ENCODE data around the gene STXBP1.

DNA sequence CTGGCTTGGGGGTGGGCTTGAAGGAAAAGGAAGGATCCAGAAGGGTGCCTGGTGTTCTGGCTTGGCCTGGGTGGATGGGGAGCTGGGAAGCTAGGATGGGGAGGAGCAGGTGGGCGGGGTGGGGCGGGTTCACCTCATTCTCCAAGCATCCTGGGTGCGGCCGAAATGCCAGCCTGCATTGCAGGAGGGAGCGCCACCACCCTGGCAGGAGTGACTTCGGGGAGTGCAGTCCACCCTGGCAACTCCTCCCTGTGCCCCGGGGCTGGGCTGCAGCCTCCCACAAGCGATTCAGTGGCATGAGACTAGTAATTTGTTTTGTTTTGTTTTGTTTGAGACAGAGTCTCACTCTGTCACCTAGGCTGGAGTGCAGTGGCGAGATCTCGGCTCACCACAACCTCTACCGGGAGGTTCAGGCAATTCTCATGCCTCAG, 109.3 kb downstream of the STXBP1 start:
- TF ChIP-seq, protein P1, sequence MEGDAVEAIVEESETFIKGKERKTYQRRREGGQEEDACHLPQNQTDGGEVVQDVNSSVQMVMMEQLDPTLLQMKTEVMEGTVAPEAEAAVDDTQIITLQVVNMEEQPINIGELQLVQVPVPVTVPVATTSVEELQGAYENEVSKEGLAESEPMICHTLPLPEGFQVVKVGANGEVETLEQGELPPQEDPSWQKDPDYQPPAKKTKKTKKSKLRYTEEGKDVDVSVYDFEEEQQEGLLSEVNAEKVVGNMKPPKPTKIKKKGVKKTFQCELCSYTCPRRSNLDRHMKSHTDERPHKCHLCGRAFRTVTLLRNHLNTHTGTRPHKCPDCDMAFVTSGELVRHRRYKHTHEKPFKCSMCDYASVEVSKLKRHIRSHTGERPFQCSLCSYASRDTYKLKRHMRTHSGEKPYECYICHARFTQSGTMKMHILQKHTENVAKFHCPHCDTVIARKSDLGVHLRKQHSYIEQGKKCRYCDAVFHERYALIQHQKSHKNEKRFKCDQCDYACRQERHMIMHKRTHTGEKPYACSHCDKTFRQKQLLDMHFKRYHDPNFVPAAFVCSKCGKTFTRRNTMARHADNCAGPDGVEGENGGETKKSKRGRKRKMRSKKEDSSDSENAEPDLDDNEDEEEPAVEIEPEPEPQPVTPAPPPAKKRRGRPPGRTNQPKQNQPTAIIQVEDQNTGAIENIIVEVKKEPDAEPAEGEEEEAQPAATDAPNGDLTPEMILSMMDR (IDR thresholded peaks at IDR 0.05): no peak
- TF ChIP-seq POLR2A (IDR thresholded peaks at IDR 0.05): no peak

All from tibial nerve (tissue), 3 donors.